ENCODE results near the gene PDE4B. TPM values are rescaled to one million over a fixed set of nuclear protein-coding genes. Genes with fewer than 3 reads are reported as not detected.
"Not testable (repeated sequence)": the region's sequence is repeated elsewhere in the genome, so short reads cannot be mapped to it uniquely, and the experiment has no call there.

Gene PDE4B
- total and polyA plus RNA-seq, 7 donors, result 4.1 to 191 (median 16.3) TPM

DNA sequence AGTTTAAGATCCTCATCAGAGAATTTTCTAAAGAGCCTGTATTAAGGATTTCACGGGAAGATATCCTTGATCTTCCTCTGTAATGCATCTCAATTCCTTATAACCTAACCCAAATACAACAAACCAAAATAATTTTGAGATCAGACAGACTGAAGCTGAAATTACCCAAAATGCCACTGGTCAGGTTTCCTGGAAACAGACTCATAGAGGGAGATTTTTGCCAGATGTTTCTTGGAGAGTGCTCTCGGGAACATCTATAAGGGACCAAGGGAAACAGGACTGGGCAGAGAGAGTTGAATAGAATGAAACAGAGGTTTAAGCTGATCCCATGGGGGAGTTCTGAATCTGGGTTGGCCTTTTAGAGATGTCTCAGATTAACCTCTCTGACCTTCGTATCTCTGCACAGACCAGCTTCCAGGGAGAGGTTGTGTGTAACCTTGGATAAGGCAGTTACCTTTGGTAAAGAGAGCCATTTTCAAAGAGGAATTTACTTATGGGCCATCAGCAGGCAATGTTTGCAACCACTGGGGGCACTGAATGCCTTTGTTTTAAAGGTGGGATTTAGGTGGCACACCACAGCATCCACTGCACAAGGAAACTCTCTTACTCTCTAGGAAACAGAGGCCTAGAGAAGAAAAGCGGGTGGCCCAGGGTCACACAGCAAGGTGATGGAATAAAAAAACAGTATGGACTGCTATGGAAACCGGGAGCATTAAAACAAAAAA is 610.5 kb downstream of the PDE4B start:
- Histone ChIP-seq H3K4me3 (no peak overlapping the region), H3K27me3 (ENCODE audit: insufficient read depth in 3 of 3, low read length in 2 of 3) (no peaks in the 10 kb centered on the region), H3K27ac (peak overlapping the region; percentile 47), H3K4me1 (peaks cover 12% of the 10 kb centered on the region), H3K9me3 (no peaks in the 10 kb centered on the region), H3K36me3 (ENCODE audit: insufficient read depth in 1 of 2, low read depth in 1 of 2) (no peaks in the 10 kb centered on the region)
- intact Hi-C loops (cut with DNase I), result no loop called here
- ATAC-seq (no peak), DNase-seq (no peak)
- TF ChIP-seq, protein P1, sequence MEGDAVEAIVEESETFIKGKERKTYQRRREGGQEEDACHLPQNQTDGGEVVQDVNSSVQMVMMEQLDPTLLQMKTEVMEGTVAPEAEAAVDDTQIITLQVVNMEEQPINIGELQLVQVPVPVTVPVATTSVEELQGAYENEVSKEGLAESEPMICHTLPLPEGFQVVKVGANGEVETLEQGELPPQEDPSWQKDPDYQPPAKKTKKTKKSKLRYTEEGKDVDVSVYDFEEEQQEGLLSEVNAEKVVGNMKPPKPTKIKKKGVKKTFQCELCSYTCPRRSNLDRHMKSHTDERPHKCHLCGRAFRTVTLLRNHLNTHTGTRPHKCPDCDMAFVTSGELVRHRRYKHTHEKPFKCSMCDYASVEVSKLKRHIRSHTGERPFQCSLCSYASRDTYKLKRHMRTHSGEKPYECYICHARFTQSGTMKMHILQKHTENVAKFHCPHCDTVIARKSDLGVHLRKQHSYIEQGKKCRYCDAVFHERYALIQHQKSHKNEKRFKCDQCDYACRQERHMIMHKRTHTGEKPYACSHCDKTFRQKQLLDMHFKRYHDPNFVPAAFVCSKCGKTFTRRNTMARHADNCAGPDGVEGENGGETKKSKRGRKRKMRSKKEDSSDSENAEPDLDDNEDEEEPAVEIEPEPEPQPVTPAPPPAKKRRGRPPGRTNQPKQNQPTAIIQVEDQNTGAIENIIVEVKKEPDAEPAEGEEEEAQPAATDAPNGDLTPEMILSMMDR (IDR thresholded peaks at IDR 0.05), result no peak
- WGBS, 3 donors, result 76 to 81% (median 80%) methylated on average over 5 of the region's 5 CpGs

DNA sequence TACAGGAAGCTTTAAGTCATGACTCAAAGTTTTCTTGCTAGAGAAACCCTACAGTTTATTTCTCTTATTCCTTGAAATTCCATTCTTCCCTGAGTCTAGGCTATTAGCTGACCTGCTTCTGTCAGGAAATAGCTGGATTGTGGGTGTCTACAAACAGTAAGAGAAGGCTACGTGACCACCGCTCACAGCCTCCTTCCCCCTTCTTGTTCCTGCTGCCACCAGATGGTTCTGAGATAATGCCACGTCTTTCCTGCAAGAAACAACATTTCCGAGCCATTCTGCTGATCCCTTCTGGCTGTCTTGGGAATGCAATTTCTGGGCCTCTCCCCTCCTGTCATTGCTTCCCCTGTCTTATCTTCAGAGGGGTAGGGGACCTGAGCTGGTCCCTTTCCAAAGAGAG is 612.4 kb downstream of the PDE4B start:
- Histone ChIP-seq H3K4me1 (peaks cover 12% of the 10 kb centered on the region), H3K27ac (no peak overlapping the region), H3K9me3 (no peaks in the 10 kb centered on the region), H3K27me3 (ENCODE audit: insufficient read depth in 3 of 3, low read length in 2 of 3) (no peaks in the 10 kb centered on the region), H3K4me3 (no peak overlapping the region), H3K36me3 (ENCODE audit: insufficient read depth in 1 of 2, low read depth in 1 of 2) (no peaks in the 10 kb centered on the region)
- intact Hi-C loops (cut with DNase I), result no loop called here
- no peak for DNase-seq
- ATAC-seq, result no peak
- WGBS, 3 donors, result 85 to 90% (median 88%) methylated on average over 4 of the region's 4 CpGs
- TF ChIP-seq, protein P1 (IDR thresholded peaks at IDR 0.05), result no peak

- H3K27ac ChIP-seq; H3K4me1 ChIP-seq; H3K27me3 ChIP-seq (ENCODE audit: insufficient read depth in 3 of 3, low read length in 2 of 3); intact Hi-C loops (cut with DNase I); DNase-seq; H3K36me3 ChIP-seq (ENCODE audit: insufficient read depth in 1 of 2, low read depth in 1 of 2); H3K4me3 ChIP-seq; H3K9me3 ChIP-seq; ATAC-seq: not testable (repeated sequence)
- WGBS, 3 donors, result 86 to 88% (median 87%) methylated on average over 1 of the region's 1 CpG
These were observed 618.8 kb downstream of the PDE4B start for GRCh38 chr1:66411449-66411848.

- Histone ChIP-seq H3K4me1 (no peaks in the 10 kb centered on the region), H3K9me3 (peaks cover 12% of the 10 kb centered on the region), H3K4me3 (no peak overlapping the region), H3K36me3 (ENCODE audit: insufficient read depth in 1 of 2, low read depth in 1 of 2) (no peaks in the 10 kb centered on the region), H3K27ac (no peak overlapping the region), H3K27me3 (ENCODE audit: insufficient read depth in 3 of 3, low read length in 2 of 3) (no peaks in the 10 kb centered on the region)
- intact Hi-C loops (cut with DNase I), result no loop called here
- DNase-seq, result no peak
- TF ChIP-seq, protein P1 (IDR thresholded peaks at IDR 0.05), result no peak
- no peak for ATAC-seq
These were observed 620.0 kb downstream of the PDE4B start for GRCh38 chr1:66412704-66413103.

DNA sequence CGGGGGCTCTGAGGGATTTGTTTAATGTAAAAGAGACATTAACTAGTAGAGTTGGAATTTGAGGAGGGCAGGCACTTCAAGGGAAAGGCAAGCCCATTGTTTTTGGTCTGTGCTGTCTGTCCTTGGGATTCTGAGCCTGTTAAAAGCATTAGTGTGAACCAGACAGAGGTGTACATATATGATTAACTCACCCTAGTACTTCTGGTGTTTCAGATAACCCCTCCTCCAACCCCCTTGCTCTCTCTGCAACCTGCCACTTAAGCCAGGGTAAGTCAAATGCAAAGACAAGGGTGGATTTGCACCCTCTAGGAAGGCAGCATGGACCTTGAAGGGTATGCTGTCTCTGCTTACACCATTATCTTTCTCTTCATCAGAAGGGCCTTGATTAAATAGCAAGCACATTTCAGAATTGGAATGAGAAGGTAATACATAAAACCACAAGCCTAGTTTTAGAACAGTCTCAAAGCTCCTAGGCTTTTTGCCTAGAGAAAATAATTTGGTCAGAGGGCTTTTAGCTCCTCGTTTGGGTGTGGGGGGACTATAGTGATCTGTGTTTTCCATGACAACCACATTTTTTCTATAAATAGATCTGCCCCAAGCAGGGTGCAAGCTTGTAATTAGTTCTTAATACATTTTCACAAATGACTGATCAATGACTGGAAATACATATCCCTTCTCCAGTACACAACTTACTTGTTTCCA is 620.6 kb downstream of the PDE4B start:
- intact Hi-C loops (cut with DNase I), result no loop called here
- H3K4me3 ChIP-seq, result no peak overlapping the region
- H3K9me3 ChIP-seq, result peaks cover 15% of the 10 kb centered on the region
- ATAC-seq (no peak), DNase-seq (no peak)
- H3K36me3 ChIP-seq (ENCODE audit: insufficient read depth in 1 of 2, low read depth in 1 of 2), result no peaks in the 10 kb centered on the region
- H3K4me1 ChIP-seq, result no peaks in the 10 kb centered on the region
- 62 to 75% (median 65%) methylated on average over 2 of the region's 2 CpGs for WGBS, 3 donors
- H3K27ac ChIP-seq, result no peak overlapping the region
- TF ChIP-seq, protein P1 (IDR thresholded peaks at IDR 0.05), result no peak
- no peaks in the 10 kb centered on the region for H3K27me3 ChIP-seq (ENCODE audit: insufficient read depth in 3 of 3, low read length in 2 of 3)

Data from psoas muscle (tissue), 8 donors.